Left ventricle myocardium superior (tissue), 1 donor: ENCODE data around the gene LRRC38. TPM values are rescaled to one million over a fixed set of nuclear protein-coding genes. Genes with fewer than 3 reads are reported as not detected.

ENCODE experiments used
- ATAC-seq: fragments of 200-7000 bp; cut with Tn5 transposase; one replicate; pipeline ENCODE4 v1.9.1; 2020; ENCODE audit warnings: mild to moderate bottlenecking, moderate library complexity
- DNase-seq: peaks from one replicate; pipeline ENCODE4 v3.0.0-alpha.2; 2020
- intact Hi-C: fragments of 100-400 bp; cut with micrococcal nuclease; formaldehyde crosslinking; loops from one replicate; pipeline ENCODE4 v1.11.0; 2022
- total RNA-seq: library from RNA; stranded (reverse); fragmentation: NEBNext Ultra II Directional; extraction: Animal tissue kit (Norgen Biotek cat#: 25700); gene quantifications from one replicate; pipeline ENCODE4 v1.2.1, GENCODE V29; 2021
- donor health status: DM: no; HTN: yes; CAD: no; lungs with severe emphysema.

Gene LRRC38
- total RNA-seq, 1 donor from 2014 or later = 0.15 TPM

DNA sequence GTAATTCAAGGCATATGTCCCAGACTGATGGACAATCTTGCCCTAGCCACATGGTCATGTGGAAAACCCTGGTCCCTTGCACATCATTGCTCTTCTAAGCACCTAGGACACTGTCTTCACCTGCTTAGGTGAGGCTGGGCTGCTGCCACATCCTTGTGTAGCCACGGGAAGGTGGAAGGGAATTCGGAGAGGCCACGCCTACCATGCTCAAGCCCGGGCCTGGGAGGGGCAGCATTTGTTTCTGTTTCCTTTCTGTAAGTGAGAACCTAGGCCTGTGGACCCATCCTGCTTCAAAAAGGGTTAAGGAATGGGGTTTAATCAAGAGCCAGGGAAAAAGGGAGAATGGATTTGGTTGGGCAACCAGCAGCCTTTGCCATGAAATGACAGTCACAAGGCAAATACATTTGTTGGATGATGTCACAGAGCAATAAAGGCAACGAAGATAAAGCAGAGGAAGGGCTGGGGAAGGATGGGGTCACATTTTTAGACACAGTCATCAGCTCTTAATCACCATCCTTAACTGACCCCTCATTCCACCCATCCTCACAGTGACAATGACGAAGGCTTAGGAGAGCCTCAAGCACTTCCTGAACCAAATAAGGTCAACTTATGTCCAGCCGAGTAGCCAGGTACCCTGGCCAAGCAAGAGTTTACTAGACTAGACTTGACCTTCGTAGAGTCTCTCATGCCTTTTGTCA is 10.1 kb upstream of the LRRC38 start:
- DNase-seq (no peak), ATAC-seq (peak; percentile 71)
- intact Hi-C loops = no loop called here

DNA sequence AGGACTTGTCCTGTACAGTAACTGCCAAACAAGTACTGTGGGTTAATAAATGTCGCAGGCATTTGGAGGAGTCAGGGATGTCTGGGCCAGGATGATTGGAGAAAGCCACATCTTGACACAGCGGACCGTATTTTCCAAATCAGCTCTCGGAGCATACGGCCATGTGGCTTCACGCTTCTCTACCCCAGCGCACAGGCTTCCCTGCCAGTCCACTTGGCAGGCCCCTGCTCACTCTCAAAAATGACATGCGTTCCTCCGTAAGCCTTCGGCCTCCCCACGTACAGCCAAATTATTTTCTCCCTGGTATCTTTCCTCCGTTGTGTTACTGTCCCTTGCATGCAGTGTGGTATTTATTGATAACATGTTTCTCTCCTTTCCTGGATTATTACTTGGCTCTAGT is 7.2 kb upstream of the LRRC38 start:
- intact Hi-C loops = no loop called here
- peak; percentile 36 for ATAC-seq

DNA sequence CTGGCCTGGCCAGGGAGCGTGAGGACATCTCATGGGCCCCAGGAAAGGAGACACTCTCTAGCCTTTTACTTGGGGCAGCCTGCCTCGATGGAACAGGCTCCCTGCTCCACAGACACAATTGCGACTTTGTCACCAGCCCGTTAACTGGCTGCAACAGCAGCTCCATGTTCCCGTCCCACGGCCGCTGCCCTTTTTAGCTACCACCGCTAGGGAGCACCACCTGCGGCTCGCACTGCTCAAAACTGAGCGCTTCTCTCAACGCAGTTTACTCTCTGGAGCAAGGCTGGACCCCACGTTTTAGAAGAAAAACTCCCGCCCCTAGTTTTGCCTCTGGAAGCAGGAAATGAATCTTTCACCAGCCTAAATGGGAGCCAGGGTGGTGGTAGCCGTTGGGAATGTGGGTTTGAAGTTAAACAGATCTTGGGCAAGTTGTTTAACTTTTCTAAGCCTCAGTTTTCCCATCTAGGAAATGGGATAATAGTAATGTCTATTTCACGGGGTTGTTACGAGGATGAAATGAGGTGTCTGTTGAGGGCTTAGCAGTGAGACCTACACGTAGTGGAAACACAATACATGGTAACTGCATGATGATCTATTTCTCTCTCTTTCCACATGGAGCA is 3.5 kb upstream of the LRRC38 start:
- intact Hi-C loops = no loop called here
- ATAC-seq (peak; percentile 50), DNase-seq (peak; percentile 44)

More for the DNA sequence above, 7.2 kb upstream of the LRRC38 start:
- no peak for DNase-seq

DNA sequence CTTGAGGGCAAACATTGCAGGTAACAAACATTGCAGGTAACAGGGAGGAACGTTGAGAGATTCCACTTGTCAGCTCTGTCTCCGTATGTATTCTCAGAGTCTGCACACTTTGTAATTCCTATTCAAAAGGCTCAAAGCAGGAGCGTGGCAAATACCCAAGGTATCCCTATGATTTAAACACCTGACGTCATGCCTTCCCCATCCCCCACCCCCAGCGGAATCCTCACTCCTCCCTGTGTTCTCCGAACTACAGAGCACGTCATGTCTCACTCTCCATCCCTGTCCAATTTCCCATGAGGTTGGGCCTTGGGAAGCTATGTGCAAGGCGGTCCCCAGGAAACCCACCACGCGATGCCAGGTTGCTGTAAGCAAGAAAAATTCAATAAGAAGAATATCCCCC is 2.8 kb upstream of the LRRC38 start:
- no peak for ATAC-seq
- intact Hi-C loops = no loop called here
- DNase-seq = no peak

DNA sequence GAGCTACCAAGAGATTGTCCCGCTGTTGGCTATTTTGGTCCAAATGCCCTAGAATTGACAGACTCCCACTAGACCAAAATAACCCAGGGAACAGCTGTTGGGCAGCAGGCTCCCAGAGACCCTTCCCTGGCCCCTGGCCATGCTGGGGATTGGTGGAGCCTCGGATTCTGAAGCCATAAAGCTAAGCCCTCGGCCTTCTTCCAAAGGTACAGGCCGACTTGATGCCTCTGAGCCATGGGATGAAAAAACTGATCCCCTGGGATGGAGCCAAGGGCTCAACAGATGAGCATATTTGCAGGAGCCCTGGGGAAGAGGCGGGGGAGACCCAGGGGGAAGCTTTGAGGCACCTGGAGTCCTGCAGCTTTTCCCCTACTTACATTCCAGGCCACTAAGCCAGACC is 1.0 kb upstream of the LRRC38 start:
- intact Hi-C loops = no loop called here
- ATAC-seq (no peak), DNase-seq (no peak)

DNA sequence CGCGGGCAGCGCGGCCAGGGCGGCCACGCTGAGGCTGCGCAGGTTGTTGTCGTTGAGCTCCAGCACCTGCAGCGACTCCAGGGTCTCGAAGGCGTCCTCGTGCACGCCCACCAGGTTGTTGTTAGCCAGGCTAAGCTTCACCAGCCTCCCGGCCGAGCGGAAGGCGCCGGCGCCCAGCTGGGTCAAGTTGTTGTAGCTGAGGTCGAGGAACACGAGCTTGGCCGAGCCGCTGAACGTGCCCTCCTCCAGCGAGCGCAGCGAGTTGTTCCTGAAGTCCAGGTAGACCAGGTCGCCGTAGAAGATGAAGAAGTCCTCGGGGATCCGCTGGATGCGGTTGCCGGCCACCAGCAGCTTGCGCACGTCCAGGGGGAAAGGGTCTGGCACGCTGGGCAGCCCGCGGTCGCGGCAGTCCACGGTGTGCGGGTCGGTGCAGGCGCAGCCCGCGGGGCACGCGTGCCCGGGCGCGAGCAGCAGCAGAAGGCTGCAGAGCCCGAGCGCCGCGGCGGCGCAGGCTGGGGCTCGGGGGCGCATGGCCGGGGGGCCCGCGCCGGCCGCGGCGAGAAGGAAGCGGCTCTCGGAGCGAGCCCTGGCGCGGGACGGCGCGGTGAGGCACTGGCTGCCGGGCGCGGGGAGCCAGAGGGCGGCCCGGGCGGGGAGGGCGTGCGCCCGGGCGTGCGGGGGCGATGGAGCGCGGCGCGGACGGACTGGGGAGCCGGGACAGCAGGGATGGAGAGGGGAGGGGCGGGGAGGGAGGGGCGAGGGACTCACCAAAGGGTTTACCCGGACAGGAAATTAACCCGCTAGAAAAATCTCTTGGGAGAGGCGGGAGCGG is 524 bp downstream of the LRRC38 start:
- ATAC-seq = no peak
- no peak for DNase-seq
- intact Hi-C loops = no loop called here

DNA sequence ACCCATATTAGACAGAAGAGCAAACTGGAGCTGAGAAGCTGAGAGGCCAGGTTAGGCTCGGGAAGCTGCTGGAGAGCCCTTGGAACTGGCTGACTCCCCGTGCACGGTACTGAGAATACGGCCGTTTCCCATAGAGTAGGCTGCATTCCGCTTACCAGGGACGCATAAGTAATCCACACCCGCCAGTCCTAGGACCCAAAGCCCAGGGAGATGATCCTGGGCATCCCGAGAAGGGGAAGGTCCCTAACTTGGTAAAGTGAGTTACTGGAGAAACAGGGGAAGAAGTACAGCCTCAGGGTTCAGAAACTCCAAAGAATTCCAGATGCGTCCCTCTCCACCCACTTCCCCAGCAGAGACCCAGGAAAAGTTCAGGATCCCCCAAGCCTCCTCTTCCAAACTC is 1.3 kb downstream of the LRRC38 start:
- ATAC-seq (no peak), DNase-seq (no peak)
- intact Hi-C loops = no loop called here

DNA sequence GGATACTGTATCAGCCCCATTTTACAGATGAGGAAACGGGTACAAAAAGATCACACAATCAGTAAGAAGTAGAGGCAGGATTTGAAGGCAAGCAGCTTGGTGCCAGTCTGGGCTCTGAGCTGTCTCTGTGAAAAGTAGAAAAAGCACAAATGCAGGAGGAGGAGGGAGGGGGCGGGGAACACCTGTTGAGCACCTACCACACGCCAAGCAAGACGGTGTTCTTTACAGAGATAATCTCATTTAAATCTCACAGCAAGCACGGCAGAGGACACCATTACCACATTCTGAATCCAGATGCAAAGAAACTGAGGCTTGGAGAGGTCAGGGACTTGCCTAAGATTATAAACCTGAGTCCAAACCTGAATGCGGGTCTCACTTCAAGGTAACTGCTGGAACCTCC is 3.3 kb downstream of the LRRC38 start:
- intact Hi-C loops = no loop called here
- DNase-seq = no peak
- ATAC-seq = no peak

DNA sequence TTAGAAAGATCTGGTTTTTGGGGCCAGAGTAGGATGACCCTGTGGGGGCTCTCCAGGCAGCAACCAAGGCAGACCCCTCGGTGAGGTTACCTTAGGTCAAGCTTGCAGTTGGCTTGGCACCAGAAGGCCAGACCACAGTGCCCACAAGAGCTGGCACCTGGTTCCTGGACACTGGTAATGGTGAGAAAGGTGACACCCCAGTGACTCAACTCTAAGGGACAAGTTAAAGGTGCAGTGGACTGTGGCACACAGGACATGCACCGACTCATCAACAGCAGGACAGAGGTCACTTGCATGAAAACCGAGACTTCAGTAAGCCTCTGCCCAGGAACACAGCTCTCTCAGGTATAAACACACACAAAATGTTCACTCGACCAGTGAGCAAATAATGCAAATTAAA is 6.7 kb downstream of the LRRC38 start:
- no peak for ATAC-seq
- intact Hi-C loops = no loop called here
- DNase-seq = no peak

DNA sequence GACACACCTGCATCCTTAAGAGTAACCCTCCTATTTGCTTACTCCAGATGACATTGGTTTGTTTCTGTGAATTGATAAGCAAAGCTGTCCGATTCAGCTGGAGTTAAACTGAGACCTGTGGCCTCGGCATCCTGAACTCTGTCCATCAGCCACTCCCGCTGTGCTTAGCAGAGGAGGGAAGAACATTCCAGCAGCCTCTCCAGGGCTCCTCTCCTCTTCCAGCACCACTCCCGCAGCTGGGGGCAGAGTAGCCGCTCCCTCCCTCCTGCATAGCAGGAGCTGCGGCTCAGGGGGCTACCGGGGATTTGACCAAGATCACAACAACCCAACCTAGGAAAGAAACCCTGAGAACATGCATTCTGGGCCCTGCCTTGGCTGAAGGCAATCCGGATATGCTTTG is 8.8 kb downstream of the LRRC38 start:
- intact Hi-C loops = no loop called here
- ATAC-seq = no peak
- DNase-seq = no peak

DNA sequence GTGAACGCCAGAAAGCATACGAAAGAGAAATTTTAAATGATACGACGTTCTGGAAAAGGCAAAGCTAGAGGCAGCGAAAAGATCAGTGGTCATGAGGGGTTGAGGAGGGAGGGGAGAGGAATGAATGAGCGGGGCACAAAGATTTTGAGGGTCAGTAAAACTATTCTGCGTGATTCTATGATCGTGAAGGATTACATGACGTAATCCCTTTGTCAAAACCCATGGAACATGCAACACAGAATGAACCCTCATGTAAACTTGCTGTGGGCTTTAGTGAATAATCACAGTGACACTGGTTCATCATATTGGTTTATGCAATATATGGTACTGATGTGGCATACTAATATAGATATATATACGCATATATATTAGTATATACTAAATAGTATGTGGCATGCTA is 13.0 kb downstream of the LRRC38 start:
- ATAC-seq (no peak), DNase-seq (no peak)
- intact Hi-C loops = no loop called here

DNA sequence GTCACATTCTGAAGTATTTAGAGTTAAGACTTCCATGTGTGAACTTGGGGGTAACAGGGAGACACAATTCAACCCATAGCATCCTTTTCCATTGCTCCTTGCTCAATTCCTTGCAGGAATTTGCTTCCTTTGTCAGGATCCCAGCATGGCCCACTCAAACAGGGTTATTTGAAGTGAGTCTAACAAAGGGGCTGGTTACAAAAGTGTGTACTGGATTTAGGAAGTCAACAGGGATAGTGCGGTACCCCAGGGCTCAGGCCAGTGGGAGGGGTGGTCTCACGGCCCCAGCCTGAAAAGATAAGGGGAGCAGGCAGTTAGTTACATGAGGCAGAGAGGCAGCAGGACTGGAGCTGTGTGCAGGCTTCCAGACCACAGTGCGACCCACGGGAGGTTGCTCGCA is 14.4 kb downstream of the LRRC38 start:
- DNase-seq = no peak
- intact Hi-C loops = no loop called here
- no peak for ATAC-seq

DNA sequence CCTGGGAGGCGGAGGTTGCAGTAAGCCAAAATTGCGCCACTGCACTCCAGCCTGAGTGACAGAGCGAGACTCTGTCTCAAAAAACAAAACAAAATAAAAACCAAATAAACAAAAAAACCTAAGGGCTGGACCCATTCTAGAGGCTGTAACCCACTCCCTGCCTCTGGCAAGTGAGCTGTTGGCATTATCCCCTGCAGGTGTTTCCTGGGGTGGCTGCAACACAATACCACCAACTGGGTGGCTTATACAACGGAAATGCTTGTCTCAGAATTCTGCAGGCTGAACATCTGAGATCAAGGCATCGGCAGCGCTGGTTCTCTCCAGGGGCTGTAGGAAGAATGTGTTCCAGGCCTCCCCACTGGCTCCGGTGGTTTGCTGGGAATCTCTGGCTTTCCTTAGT is 15.2 kb downstream of the LRRC38 start:
- DNase-seq (no peak), ATAC-seq (no peak)
- intact Hi-C loops = no loop called here

DNA sequence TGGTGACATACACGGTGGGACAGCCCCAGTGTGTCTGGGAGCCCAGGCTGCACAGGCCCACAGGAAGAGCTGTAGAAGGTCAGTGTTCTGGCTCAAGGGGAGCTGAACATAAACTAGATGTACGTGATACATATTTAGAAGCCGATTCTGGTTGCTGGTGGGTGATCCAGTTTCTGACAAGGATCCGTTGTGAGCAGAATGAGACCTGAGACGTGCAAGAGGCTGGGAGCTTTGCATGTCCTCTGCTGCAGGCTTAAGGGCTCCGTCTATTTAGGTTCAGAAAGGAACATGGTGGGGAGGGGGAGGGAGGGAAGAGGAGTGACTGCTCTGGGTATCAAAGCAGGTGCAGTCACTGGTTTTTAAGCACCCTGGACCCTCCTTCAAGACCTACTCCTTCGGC is 18.6 kb downstream of the LRRC38 start:
- ATAC-seq (no peak), DNase-seq (no peak)

DNA sequence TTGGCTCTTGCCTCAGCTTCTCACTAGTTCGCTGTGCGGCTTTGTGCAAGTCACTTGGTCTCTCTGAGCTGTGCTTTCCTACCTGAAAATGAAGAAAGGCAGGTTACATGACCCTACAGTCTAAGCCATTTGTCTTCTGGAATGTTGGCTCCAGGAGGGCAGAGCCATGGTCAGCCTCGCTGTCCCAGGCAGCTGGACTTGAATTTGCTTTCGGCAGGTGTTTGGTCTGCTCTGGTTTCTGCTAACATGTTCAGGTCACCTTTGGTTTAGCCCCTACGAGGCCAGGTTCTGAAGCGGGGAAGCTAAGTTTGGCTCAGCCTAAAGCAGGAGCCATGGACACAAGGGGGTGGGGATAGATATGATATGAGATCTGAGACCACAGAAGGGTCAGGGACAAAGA is 19.1 kb downstream of the LRRC38 start:
- DNase-seq (no peak), ATAC-seq (no peak)
- intact Hi-C loops = no loop called here

More for the DNA sequence above, 18.6 kb downstream of the LRRC38 start:
- intact Hi-C loops = no loop called here

DNA sequence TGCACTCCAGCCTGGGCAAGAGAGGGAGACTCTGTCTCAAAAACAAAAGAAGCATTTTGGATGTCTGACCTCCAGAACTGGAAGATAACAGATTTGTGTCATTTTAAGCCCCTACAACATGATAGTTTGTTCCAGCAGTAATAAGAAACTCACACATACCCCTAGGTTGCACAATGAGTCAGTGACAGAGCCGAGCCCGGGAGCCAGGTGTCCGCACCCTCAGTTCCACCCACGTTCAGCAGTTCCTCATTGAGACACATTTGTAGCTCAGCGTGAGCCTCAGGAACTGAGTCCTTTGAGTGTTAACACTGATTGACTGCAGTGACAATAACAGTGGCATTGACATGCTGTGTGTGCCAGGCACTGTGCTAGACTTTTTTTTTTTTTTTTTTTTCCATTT is 19.8 kb downstream of the LRRC38 start:
- ATAC-seq = no peak
- intact Hi-C loops = no loop called here
- DNase-seq = no peak

DNA sequence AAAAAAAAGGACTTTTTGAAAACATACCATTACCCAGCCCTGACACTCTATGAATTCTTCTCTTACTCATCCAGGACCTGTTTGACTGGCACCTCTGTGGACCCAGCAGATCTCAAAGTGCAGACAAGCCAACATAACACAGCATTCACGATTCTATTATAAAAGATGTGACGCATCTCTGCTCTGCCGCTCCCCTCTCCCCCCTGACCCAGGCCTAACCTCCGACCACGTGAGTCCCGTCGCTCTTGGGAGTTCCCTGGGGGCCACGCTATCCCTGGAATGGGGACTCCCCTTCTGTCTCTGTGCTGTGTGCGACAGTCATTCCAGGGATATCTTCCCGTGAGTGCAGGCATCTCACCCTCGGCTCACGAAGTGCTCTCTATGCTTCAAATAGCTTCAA is 21.1 kb downstream of the LRRC38 start:
- ATAC-seq = peak; percentile 53
- no peak for DNase-seq
- intact Hi-C loops = no loop called here

DNA sequence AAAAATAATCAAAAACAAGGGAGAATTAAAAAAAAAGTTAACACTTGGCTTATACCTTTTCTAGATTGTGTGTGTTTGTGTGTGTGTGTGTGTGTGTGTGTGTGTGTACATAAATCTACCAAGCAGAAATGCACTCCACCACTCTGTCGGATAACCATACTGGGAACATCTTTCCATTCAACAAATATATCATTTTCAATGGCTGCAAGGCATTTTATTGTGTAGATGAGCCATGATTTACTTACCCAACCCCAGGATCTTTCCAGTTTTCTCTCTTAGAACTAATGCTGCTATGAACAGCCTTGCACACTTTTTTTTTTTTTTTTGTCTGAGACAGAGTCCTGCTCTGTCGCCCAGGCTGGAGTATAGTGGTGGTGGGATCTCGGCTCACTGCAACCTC is 25.8 kb downstream of the LRRC38 start:
- DNase-seq (no peak), ATAC-seq (no peak)
- intact Hi-C loops = no loop called here

DNA sequence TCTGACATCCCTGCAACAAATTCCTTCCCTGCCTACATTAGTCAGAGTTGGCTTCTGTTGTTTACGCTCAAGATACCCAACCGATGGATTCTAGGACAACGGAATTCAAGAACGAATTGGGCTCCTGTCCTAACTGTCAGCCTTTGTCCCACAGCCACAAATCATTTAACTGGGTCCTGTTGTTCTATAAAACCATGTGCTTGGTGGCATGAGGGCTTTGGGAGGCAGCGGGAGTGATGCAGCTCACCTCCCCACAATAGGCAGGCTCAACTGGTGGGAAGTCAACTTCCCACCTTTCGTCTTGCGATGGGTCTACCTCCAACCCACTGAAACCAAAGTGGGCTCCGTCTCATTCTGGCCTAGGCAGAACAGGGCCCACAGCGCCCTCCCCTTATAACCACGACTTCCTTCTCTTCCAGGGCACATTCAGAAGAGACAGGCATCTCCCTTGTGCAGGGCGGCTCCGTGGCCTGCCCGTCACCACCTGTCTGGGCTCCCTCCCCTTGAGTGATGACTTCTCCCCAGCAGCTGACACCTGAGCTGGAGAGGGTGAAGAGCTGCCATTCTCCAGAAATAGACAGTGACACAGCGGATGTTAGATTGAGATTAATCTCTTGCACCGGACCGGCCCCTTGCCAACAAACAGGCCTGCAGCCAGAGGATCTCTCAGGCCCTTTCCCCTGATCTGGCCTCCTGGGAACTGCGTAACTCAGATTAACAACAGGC is 26.5 kb downstream of the LRRC38 start:
- DNase-seq = peak; percentile 76
- intact Hi-C loops = no loop called here
- ATAC-seq = peak; percentile 96

DNA sequence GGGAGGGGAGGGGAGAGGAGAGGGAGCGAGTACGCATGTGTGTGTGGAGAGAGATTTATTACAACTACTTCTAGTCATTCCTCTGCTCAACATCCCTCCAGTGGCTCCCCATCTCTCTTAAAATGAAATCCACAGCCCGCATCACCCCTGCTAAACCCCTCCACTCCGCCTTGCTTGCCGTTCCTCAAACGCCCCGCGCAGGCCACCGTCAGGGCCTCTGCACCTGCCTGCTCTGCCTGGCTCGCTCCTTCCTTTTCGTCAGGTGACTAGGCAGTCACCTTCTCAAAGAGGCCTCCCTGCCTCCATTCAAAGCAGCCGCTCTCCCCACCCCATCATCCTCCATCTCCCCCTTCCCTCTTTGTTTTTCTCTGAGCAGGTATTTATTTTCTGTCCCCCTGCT is 29.9 kb downstream of the LRRC38 start:
- intact Hi-C loops = no loop called here
- DNase-seq (no peak), ATAC-seq (no peak)
